Endothelial cell of umbilical vein (primary cell): Measurements from ENCODE around the gene SDK2. TPM values are rescaled to one million over a fixed set of nuclear protein-coding genes. Genes with fewer than 3 reads are reported as not detected.

Experiments used
- BruUV-seq: library from RNA; stranded (reverse); fragments of 400-500 nt; replicated peaks from 2 replicates; lab custom pipeline; 2021; lab: Mats Ljungman, UMichigan
- CTCF ChIA-PET: fragments of 300-600, 350-600 bp; sonication (Branson Sonifier 250); formaldehyde crosslinking; loops from one replicate; lab custom pipeline; 2021; ENCODE audit warnings: antibody characterized with exemption, inconsistent platforms; lab: Charles Lee
- POLR2A ChIA-PET: fragments of 300-600, 350-600 bp; sonication (Branson Sonifier 250); formaldehyde crosslinking; loops from one replicate; lab custom pipeline; 2021; ENCODE audit warnings: antibody characterized with exemption, inconsistent platforms; lab: Charles Lee
- DNase-seq: peaks from one replicate; pipeline ENCODE4 v3.0.0-alpha.2; 2011; ENCODE audit warnings: low read depth, low spot score
- FAIRE-seq: peaks from 2 replicates; lab custom pipeline; 2011; peaks lifted over from hg19 to GRCh38; lab: Jason Lieb, UNC
- H2AFZ ChIP-seq: 2 replicates; pipeline ENCODE4 v1.6.0; 2012; ENCODE audit warnings: low read depth, low read length, control low read depth, inconsistent platforms
- H3K27ac ChIP-seq: 2 replicates; pipeline ENCODE4 v1.5.1; 2011; ENCODE audit warnings: low read depth, mild to moderate bottlenecking, control low read depth, low read length, moderate library complexity; ENCODE audit not compliant: insufficient read depth
- H3K27me3 ChIP-seq, 2 experiments: 2 replicates each; pipeline versions ENCODE4 v1.6.0 to v1.6.1; 2011; ENCODE audit warnings: low read length in 2 of 2, mixed read lengths in 1 of 2; ENCODE audit not compliant: control insufficient read depth in 2 of 2, insufficient read depth in 2 of 2
- H3K36me3 ChIP-seq, 2 experiments: 2 replicates in 1 of 2; 3 replicates in 1 of 2; pipeline ENCODE4 v1.5.1; 2011; ENCODE audit warnings: low read length in 2 of 2, mild to moderate bottlenecking in 1 of 2, moderate library complexity in 1 of 2; ENCODE audit not compliant: control insufficient read depth in 2 of 2, insufficient read depth in 2 of 2; ENCODE audit errors: extremely low read depth in 1 of 2
- H3K4me1 ChIP-seq: 3 replicates; pipeline ENCODE4 v1.5.1; 2011; ENCODE audit warnings: mild to moderate bottlenecking, low read length; ENCODE audit not compliant: control insufficient read depth, insufficient read depth; ENCODE audit errors: extremely low read depth
- H3K4me2 ChIP-seq: 2 replicates; pipeline ENCODE4 v1.6.1; 2011; ENCODE audit warnings: low read length, control low read depth, mixed read lengths; ENCODE audit not compliant: insufficient read depth
- H3K4me3 ChIP-seq, 3 experiments: fragments of 200-600 bp in 1 of 3; sonication (generic), shearing (Covaris generic) in 1 of 3; replicated peaks in 1 of 3; 2 replicates each; pipeline ENCODE4 v1.5.1; 2011 to 2016; ENCODE audit warnings: control low read depth in 3 of 3, low read length in 3 of 3, mild to moderate bottlenecking in 2 of 3, inconsistent platforms in 1 of 3, low read depth in 1 of 3, moderate library complexity in 1 of 3; ENCODE audit not compliant: insufficient read depth in 1 of 3
- H3K79me2 ChIP-seq: 2 replicates; pipeline ENCODE4 v1.6.0; 2012; ENCODE audit warnings: low read length, inconsistent platforms; ENCODE audit not compliant: control insufficient read depth, insufficient read depth
- H3K9ac ChIP-seq: replicated peaks from 2 replicates; pipeline ENCODE3; 2011; ENCODE audit warnings: low read length, control low read depth; ENCODE audit not compliant: insufficient read depth; ENCODE audit errors: extremely low read depth
- H3K9me1 ChIP-seq: replicated peaks from 3 replicates; pipeline ENCODE4 v1.6.0; 2011; ENCODE audit warnings: mild to moderate bottlenecking, low read length; ENCODE audit not compliant: control insufficient read depth, insufficient read depth; ENCODE audit errors: extremely low read depth
- H3K9me3 ChIP-seq: replicated peaks from 2 replicates; pipeline ENCODE4 v1.5.1; 2012; ENCODE audit warnings: low read length, inconsistent platforms; ENCODE audit not compliant: control insufficient read depth, insufficient read depth
- H4K20me1 ChIP-seq: replicated peaks from 2 replicates; pipeline ENCODE3; 2011; ENCODE audit warnings: mild to moderate bottlenecking, low read length; ENCODE audit not compliant: control insufficient read depth, insufficient read depth; ENCODE audit errors: extremely low read depth
- CTCF ChIP-seq, 2 donors: IDR thresholded peaks; 1 replicate in 1 of 2; 2 replicates in 1 of 2; pipeline ENCODE4 v1.5.1; 2011; ENCODE audit warnings: low read length in 2 of 2, mild to moderate bottlenecking in 2 of 2, moderate library complexity in 2 of 2, control low read depth in 1 of 2, inconsistent platforms in 1 of 2, low read depth in 1 of 2; ENCODE audit not compliant: insufficient read depth in 1 of 2; ENCODE audit errors: extremely low read depth in 1 of 2
- FOS ChIP-seq: IDR thresholded peaks from 2 replicates; pipeline ENCODE4 v1.6.1; 2011; ENCODE audit warnings: mild to moderate bottlenecking, low read length, moderate library complexity, borderline replicate concordance; ENCODE audit not compliant: insufficient read depth
- JUN ChIP-seq: IDR thresholded peaks from 2 replicates; pipeline ENCODE4 v1.6.1; 2011; ENCODE audit warnings: borderline replicate concordance, low read depth; ENCODE audit not compliant: insufficient read length, insufficient read depth
- MAX ChIP-seq: IDR thresholded peaks from 2 replicates; pipeline ENCODE4 v1.6.1; 2011; ENCODE audit not compliant: insufficient read depth, insufficient read length
- MYC ChIP-seq: IDR thresholded peaks from one replicate; pipeline ENCODE4 v1.6.1; 2011; ENCODE audit warnings: mild to moderate bottlenecking, low read depth, low read length
- POLR2A ChIP-seq: IDR thresholded peaks from 2 replicates; pipeline ENCODE4 v1.6.1; 2012; ENCODE audit warnings: low read depth, mild to moderate bottlenecking, control low read depth, low read length
- POLR2AphosphoS5 ChIP-seq: IDR thresholded peaks from 2 replicates; pipeline ENCODE4 v1.6.1; 2012; ENCODE audit warnings: low read depth, mild to moderate bottlenecking, control low read depth, low read length, moderate library complexity; ENCODE audit not compliant: insufficient read depth
- dilution Hi-C: fragments of 300-500 bp; cut with MboI; formaldehyde crosslinking; loops from one replicate; pipeline ENCODE4 v1.15.0; 2019; ENCODE audit warnings: low sequenced_read_pairs; ENCODE audit not compliant: extremely low pct_ligation_motif_present
- intact Hi-C: fragments of 100-400 bp; cut with micrococcal nuclease; formaldehyde crosslinking; loops from one replicate; pipeline ENCODE4 v1.10.0; 2022
- polyA plus RNA-seq, 4 experiments: library from polyadenylated mRNA; depleted of rRNA in 3 of 4; stranded (reverse) in 3 of 4; unstranded in 1 of 4; fragments of >200 nt; gene quantifications; 2 replicates each; pipeline versions ENCODE4 v1.2.1 to v1.2.3, GENCODE V29; 2011 to 2012; ENCODE audit warnings: missing spikeins in 1 of 4
- total RNA-seq: library from RNA; stranded (reverse); gene quantifications from 2 replicates; pipeline ENCODE4 v1.2.3, GENCODE V29; 2021

SDK2 gene
- total and polyA plus RNA-seq, 2 donors (not counting 3 experiments of a cell fraction or from before 2014, with no cell fraction given), result not detected

GRCh38 chr17:73467651-73468050 is 176.6 kb downstream of the SDK2 start:
- ChIA-PET CTCF (no interaction called here), POLR2A (no interaction called here)
- no peak overlapping the region for H2AFZ ChIP-seq
- H3K36me3 ChIP-seq, result no peaks in the 10 kb centered on the region
- FAIRE-seq, result no peak
- H4K20me1 ChIP-seq, result no peaks in the 10 kb centered on the region
- no peaks in the 10 kb centered on the region for H3K9me1 ChIP-seq
- H3K4me1 ChIP-seq, result no peaks in the 10 kb centered on the region
- BruUV-seq, result no TSS peak
- H3K4me3 ChIP-seq, result no peak overlapping the region
- no peaks in the 10 kb centered on the region for H3K9me3 ChIP-seq
- H3K27me3 ChIP-seq, result no peaks in the 10 kb centered on the region
- no peak for DNase-seq
- H3K9ac ChIP-seq, result no peak overlapping the region
- TF ChIP-seq POLR2AphosphoS5, result no peak
- no peak for TF ChIP-seq MYC
- intact Hi-C loops, result no loop called here
- dilution Hi-C loops, result no loop called here
- H3K27ac ChIP-seq, result no peak overlapping the region
- no peak overlapping the region for H3K4me2 ChIP-seq
- H3K79me2 ChIP-seq, result no peaks in the 10 kb centered on the region

GRCh38 chr17:73466704-73467433 is 177.4 kb downstream of the SDK2 start:
- POLR2A ChIA-PET, result no interaction called here
- Histone ChIP-seq H3K4me1 (no peaks in the 10 kb centered on the region), H3K9me3 (no peaks in the 10 kb centered on the region), H3K27ac (no peak overlapping the region), H2AFZ (no peak overlapping the region), H3K79me2 (no peaks in the 10 kb centered on the region), H3K9me1 (no peaks in the 10 kb centered on the region), H3K36me3 (no peaks in the 10 kb centered on the region), H3K9ac (no peak overlapping the region), H4K20me1 (no peaks in the 10 kb centered on the region), H3K27me3 (no peaks in the 10 kb centered on the region), H3K4me2 (no peak overlapping the region), H3K4me3 (no peak overlapping the region)
- CTCF ChIA-PET, result no interaction called here
- FAIRE-seq, result no peak
- BruUV-seq, result no TSS peak
- DNase-seq, result no peak
- dilution Hi-C loops, result no loop called here
- intact Hi-C loops, result no loop called here
- TF ChIP-seq MAX (no peak), JUN (no peak), FOS (no peak), MYC (no peak), CTCF (IDR thresholded peaks at IDR 0.05; ENCODE audit: extremely low read depth in 1 of 2, insufficient read depth in 1 of 2, low read depth in 1 of 2, low read length in 2 of 2) (no peak), POLR2A (no peak)
